Measurements from ENCODE around the gene SCFD1.
"Not testable (repeated sequence)": the region's sequence is repeated elsewhere in the genome, so short reads cannot be mapped to it uniquely, and the experiment has no call there.

Gene SCFD1

DNA sequence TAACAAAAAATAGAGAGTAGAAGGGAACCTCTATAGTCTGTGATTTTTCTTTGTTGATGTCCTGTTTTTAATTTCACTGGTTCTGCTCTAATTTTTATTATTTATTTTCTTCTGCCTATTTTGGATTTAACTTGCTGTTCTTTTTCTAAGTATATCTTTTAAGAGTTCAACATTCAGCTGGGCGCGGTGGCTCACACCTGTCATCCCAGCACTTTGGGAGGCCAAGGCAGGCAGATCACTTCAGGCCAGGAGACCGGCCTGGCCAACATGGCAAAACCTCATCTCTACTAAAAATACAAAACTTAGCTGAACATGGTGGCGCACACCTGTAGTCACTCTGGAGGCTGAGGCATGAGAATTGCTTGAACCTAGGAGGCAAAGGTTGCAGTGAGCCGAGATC lies 58.7 kb downstream of the SCFD1 start:
- not testable (repeated sequence) for DNase-seq

DNA sequence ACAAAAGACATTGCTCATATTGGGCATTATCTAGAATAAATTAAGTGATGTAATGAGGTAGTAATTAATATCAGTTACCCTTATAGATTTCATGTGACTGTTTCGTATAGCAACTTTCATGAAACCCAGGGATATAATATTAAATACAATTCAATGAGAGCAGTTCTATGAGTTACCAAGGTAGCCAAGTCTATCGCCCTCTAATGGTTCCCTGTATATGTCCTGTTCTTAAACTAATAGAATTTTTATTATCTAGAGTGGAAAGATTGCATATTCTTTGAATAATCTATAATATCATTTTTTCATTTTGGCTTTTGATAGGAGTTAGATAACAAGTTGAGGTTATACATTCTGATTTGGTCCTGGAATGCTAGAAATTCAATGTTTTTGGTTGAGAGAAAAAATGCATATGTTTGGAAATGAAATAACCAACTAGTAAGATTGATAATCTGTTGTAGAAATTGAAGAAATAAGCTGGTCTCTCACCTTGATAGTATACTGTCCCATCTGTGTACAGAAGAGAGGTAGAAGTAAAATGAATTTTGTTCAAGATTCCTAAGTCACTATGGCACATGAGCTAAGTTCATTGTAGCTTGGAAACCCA lies 59.7 kb downstream of the SCFD1 start:
- DNase-seq, result no peak

DNA sequence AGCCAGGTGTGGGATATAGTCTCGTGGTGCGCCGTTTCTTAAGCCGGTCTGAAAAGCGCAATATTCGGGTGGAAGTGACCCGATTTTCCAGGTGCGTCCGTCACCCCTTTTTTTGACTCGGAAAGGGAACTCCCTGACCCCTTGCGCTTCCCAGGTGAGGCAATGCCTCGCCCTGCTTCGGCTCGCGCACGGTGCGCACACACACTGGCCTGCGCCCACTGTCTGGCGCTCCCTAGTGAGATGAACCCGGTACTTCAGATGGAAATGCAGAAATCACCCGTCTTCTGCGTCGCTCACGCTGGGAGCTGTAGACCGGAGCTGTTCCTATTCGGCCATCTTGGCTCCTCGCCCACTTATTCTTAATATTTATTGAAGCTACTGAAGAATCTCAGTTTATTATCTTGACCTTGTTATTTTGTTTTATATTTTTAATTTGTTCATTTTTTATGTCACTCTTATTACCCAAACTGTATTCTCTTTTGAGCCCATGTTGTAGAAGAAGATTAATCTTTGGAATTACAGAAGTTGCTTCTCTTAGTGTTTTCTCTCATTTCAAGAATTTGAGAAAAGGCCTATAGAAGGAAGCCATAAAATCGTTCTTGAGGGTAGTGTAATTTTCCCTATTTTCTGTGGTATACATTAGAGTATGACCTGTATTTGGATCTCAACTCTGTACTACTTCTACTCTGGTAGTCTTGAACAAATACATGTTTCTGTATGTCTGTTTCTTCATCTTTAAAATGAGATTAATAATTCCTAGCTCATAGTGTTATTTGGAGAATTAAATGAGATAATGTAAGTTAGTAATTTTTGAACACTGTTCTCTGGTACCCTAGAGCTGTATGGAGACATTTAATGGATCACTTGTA lies 68.6 kb downstream of the SCFD1 start:
- DNase-seq, result not testable (repeated sequence)

DNA sequence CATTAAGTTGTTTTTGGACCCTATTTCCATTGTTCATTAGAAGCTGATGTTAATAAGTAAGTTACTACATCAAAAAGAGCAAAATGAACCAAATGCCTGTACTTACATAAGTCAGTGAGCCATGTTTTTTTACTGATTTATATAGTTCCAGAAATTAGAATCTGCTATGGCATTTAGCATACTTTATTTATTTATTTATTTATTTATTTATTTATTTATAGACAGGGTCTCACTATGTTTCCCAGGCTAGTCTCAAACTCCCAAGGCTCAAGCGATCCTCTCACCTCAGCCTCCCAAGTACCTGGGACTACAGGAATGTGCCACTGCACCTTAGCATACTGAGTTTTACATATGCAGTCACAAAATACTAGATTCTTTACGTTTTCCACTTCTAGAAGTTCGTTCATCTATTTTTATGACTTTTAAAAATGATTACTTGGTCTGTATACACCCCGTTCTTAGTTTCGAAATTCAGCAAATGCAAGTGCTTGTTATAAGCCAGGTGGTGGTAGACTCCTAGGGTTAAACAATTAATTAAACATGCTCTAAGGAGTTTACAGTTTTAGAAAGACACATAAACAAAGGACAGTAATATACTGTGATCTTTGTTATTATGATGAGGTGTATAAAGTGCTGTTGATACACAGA lies 69.8 kb downstream of the SCFD1 start:
- DNase-seq, result no peak

DNA sequence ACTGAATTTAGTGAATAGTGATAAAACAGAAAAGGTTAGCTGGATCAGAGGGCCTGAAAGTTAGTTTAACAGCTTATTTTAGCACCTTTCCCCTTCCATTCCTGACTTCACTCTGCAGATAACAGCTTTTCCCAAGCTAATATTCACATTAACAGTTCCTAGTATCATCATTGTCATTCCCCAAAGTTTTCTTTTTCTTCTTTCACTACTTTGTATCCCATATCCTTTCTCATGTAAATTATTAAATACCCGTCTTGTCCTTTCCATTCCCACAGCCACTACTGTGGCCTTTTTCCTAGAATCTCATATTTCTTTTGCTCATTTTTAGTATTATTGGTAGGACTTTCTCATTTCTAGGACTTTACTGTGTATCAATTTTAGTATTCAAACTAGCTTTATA lies 70.5 kb downstream of the SCFD1 start:
- no peak for DNase-seq

DNA sequence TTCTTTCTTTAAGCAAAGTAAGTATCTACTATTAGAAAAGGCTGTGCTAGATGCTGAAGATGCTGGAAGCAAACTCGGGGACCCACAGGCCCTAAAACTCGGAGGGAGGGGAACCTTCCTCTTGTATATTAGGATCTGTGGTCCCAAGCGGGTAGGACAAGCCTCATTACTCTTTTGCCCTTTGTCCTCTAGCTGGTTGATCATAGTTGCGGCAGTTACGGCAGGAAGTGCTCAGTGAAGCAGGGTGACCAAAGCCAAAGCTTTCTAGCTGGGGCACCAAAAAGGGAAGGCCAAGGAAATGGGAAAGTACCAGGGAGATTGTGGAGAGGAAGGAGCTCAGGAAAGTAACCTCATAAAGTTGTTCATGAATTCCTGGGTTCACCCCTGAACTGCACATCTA lies 76.3 kb downstream of the SCFD1 start:
- DNase-seq, result no peak

DNA sequence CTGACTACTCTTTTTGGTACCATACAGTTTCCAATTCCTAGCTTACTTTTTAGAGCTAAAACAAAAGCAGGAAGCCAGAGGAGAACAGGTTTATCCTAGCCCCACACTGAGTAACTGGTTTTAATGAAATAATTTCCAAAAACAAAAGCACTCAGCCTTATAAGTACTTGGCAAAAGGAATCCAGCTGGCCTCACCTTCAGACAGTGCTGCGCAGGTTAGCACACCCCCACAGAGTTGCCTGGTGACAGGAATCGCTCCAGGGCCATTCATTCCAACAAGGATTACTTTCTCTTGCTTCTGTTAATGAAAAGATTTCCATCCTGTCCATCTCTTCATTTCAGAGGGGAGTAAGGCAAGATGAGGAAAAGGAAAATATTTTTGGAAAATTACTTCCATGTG lies 84.6 kb downstream of the SCFD1 start:
- DNase-seq, result no peak

DNA sequence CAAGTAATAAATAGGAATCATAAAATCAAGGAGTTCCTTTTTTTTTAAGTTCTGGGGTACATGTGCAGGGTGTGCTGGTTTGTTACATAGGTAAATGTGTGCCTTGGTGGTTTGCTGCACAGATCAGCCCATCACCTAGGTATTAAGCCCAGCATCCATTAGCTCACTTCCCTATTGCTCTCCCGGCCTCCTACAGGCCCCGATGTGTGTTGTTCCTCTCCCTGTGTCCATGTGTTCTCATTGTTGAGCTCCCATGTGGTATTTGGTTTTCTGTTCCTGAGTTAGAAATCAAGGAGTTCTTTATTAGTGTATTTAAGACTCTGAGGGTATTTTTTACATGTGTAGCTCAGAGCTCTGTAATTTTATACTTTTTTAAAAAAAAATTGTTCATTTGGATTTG lies 86.0 kb downstream of the SCFD1 start:
- DNase-seq, result no peak

DNA sequence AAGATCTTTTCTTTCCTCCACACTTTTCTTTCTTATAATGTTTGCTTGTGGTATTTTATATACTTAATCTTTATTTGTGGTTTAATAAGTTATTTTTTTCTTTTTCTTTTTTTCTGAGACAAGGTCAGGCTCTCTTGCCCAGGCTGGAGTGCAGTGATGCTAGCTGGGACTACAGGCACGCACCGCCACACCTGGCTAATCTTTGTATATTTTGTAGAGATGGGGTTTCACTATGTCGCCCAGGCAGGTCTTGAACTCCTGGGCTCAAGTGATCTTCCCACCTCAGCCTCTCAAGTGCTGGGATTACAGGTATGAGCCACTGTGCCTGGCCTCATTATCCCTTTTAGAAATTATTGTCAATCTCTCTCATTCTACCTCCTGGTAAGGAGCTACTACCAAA lies 87.1 kb downstream of the SCFD1 start:
- no peak for DNase-seq

DNA sequence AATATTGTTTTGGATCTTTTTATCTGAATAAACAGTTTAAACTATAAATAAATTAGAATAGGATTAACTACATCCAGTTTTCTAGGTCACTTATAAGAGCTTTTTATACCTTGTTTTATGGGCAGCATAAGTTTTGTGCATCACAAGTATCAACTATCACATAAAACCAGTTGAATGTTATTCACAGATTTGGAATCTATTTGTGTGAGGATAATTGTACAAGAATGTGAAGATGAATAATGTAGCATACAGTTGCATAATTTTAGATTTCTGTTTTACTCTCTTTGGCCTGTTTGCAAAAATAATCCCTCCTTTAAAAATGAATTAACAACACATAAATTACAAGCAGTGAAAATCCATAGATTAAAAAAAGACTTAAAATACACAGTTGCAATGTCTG lies 88.8 kb downstream of the SCFD1 start:
- DNase-seq, result peak; percentile 36

DNA sequence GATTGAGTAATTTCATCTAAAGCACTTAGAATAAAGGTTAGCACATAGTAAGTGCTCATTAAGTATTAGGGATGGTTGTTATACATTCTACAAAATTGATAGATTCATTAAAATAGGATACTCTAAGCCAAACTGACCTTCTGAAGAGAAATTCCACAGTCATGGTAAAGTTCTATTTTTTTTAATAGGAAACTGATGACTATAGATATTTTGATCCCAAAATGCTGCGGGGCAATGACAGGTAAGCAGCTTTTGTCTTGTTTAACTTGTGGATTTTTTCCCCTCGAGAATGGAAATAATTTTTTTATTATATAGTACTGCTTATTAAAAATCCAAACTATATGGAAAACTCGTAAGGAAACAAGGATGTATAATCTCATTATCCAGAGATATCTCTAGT lies 97.0 kb downstream of the SCFD1 start:
- no peak for DNase-seq

DNA sequence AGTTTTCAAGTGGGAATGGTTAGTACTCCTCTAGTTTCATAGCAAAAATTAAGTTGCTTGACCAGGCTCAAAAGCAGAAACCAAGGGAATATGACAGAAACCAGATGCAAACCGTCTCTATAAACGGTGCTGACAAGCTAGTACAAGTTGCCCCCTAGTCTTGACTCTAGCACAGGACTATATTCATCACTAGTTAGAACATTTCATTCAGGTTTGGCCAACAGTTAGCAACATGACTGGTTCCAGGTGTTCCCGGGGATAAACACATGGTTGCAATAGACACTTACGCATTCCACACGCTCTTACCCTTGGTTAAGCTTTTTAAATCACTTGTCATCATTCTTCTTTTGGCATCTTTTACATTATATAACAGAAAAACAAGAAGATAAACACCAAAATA lies 103.6 kb downstream of the SCFD1 start:
- DNase-seq, result no peak

DNA sequence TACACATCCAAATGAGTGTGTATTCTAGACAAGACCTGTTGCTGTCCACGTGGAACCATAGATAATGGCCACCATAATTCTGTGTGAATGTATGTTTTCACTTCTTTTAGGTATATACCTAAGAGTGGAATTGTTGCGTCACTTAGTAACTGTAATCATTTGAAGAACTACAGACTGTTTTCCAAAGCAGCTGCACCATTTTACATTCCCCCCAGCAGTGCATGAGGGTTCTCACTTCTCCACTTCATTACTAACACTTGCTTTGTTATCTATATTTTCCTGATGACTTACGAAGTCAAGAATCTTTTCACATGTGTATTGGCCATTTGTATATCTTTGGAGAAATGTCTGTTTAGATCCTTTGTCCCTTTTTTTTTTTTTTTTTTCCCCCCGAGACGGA lies 106.4 kb downstream of the SCFD1 start:
- no peak for DNase-seq

DNA sequence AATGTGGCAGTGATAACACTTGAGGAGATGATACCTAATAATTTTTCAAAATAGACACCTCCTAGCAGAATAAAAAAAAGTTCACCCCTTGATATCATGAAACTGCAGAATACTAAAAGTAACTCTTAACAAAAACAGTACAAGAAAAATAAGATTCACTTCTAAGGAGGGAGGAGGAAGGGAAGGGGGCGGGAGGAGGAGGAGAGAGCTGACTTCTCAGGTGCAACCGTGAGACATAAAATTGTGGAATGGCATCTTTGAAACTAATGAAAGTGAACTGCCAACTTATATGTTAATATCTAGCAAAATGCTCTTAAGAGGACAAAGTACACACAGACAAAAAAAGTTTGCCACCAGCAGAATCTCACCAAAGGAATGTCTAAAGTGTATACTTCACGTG lies 115.8 kb downstream of the SCFD1 start:
- DNase-seq, result no peak

DNA sequence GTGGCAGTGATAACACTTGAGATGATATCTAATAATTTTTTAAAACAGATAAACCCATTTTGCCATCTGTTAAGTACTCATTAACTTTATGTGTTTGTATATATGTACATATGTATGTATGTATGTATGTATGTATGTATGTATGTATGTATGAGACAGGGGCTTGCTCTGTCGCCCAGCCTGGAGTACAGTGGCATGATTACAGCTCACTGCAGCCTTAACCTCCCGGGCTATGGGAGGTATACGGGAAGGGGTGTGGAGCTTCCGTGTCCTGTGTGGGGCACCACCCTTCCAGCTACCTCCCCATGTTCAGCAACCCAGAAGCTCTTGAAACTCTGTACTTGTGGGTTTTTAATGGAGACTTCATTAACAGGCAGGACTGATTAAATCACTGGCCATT lies 116.9 kb downstream of the SCFD1 start:
- no peak for DNase-seq

DNA sequence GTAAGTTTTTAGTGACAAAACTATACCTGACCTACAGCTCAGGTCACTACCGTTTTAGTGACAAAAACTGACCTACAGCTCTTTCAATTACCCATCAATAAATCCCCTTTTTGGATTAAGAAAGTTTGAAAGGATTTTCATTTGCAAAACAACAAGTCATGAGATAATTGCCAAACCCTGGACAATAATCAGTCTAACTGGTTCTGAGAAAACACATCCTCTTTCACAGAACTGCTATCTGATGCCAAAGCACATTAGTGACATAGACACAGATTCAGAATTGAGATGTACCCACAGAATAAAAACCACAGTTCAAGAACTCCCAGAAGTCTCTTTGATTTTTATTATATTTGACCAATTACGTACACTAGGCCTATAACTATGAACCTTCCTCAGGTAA lies 126.2 kb downstream of the SCFD1 start:
- no peak for DNase-seq

DNA sequence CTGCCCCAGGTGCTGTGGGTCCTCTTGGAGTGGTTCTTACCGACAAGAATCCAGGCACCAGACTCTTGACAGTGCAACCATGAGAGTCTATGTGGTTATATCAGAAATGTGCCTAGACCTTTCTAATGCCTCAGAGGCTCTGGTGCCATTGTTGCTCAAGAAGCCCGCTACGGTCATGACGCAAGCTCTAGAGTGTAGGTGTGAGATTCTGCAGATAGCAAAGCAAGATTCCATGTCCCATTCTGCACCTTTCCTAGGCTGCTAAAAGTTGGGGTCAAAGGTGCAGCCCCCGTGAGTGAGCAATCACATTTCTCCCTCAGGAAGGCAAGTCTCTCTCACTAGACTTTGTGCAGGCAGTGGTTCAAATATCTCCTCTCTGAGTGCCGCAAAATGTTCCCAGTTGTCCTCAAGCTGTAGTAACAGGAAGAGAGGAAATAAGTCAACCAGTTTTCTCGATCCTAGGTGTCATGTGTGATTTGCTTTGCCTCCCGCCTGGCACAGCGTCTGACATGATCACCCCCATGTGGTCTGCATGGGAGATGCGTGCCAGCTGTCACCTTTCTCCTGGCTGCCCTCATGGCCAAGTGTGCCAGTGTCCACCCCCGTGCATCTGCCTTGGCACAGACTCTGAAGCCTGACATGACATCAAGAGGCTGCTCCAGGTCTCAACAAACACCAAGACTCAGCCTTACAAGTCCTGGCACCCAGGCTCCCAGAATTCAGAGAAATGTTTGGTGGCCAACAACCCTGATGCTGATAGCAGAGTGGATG lies 129.7 kb downstream of the SCFD1 start:
- no peak for DNase-seq

DNA sequence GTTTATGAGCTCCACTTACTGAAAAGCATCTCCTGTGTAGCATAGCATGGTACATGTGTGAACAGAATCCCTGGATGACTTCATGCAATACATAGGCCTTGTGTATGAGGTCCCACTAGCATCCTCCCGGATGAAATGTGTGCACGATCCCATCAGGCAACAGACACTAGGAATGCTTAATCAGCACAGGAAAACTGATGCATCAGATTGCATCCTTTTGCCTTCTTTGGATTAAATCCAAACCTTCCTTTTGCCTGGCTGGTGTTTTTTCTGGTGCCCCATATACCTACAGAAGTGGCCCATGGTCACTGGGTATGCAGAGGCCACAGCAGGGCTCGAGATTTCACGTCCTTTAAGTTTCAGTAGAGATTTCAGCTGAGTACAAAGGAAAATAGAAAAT lies 131.3 kb downstream of the SCFD1 start:
- DNase-seq, result no peak

DNA sequence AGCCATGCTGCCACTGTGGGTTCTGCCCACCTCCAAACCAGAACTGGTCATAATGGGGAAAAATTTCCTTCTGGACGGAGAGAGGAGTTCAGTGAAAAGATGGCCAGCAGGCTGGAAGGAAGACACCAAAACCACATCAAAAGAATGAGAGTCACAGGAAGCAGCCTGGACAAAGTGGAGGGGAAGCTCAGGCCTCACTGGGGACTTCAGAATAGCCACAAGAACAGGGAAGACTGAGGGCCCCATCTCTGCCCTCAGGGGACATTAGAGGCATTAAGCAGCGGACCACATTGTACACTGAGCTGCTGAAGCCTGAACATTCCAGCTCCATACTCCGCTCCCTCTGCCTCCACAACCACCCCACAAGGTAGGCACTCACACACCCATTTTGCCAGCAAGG lies 132.7 kb downstream of the SCFD1 start:
- no peak for DNase-seq

DNA sequence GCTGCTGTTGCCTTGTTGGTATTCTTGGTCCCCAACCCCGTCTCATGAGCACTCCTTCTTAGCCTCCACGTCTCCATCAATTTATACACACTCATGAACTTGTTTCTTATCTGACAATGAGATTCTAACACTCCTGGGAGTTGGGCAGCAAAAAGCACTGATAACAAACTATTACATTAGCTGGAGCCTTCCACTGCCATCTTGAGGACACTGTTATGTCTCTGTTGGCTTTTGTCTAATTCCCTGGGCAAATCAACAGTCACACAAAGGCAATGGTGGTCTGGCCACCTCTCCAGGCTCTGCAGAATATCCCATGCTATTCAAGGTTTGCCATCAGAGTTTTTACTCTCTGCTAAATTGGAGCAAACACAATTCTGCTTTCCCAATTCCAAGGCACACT lies 134.5 kb downstream of the SCFD1 start:
- DNase-seq, result no peak

DNA sequence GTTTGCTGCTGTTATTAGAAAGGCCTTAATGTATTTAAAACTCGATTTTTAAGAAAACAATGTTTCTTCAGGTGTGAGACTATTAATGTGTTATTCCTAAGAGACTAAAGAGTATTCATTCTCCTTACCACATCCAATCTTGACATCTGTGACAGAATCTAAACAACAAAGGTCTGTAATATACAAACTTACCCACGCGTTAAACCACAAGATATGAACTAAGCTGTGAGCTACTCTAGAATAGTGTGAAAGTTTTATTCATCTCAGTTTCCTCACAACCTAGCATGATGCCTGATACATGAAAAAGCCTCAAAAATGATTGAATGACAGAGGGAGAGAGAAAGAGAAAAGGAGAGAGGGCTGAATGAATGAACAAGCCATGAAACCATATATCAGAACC lies 135.0 kb downstream of the SCFD1 start:
- DNase-seq, result no peak

DNA sequence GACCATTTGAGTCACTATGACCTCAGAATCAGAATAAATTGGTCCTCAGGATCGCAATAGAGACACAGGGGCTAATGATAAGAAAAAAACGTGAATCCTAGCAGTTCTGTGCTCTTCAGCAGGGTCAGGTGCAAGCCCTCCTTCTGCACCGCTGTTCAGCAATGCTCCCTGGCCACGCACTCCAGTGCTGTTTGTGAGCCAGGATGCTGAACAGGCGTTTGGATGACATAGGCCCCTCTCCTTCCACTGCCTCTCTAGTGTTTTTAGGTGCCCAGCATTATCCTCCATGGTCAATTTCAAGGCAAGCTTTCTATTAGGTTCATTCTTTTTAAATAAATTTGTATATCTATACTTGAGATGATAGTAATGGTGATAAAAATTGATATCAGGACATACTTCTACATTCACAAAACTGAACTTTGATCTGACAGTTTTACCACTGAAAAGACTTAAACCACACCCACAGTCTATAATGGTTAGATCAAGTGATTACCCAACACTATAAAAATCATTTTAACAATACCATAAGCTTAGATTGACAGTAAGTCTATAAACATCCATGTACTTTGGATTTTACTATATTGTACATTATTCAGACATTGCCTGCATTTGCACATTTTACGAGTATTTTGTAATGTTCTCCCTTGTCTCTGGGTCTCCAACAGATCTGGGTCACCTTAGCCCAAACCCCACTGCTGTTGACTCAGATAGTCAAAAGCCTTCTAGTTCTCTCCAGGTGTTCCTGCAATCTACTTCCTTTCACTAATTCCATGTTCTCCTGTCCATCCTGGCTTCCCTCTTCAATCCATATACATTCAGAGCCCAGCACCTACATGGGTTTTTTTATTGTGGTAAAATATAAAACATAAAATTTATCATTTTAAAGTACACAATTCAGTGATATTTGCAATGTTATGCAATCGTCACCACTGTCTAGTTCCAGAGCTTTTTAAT lies 137.3 kb downstream of the SCFD1 start:
- no peak for DNase-seq
